HL-60/S4 treated with phorbol 12-myristate 13-acetate at 8.2 ng/mL for 4 days and 3 days (cell line): ENCODE data around the gene KCNIP3.

ENCODE experiments used
- in situ Hi-C: fragments of 300-500 bp; cut with MboI; formaldehyde crosslinking; loops from 2 replicates; pipeline ENCODE4 v1.15.0; 2022; ENCODE audit warnings: low sequenced_read_pairs

KCNIP3 gene

GRCh38 chr2:95294579-95295250 is 2.4 kb upstream of the KCNIP3 start:
- in situ Hi-C loops, result no loop called here

- in situ Hi-C loops, result no loop called here
Measured at GRCh38 chr2:95295376-95295775, 1.8 kb upstream of the KCNIP3 start.

GRCh38 chr2:95296011-95296410 is 1.1 kb upstream of the KCNIP3 start:
- in situ Hi-C loops, result no loop called here

- in situ Hi-C loops, result no loop called here
Measured at GRCh38 chr2:95297639-95298395, 670 bp downstream of the KCNIP3 start.

- in situ Hi-C loops, result no loop called here
Measured at GRCh38 chr2:95298486-95299111, 1.5 kb downstream of the KCNIP3 start.

GRCh38 chr2:95299961-95300360 is 2.8 kb downstream of the KCNIP3 start:
- in situ Hi-C loops, result no loop called here

GRCh38 chr2:95300450-95300849 is 3.3 kb downstream of the KCNIP3 start:
- in situ Hi-C loops, result no loop called here

- in situ Hi-C loops, result no loop called here
Measured at GRCh38 chr2:95301186-95301585, 4.0 kb downstream of the KCNIP3 start.

GRCh38 chr2:95301876-95302641 is 4.9 kb downstream of the KCNIP3 start:
- in situ Hi-C loops, result no loop called here

- in situ Hi-C loops, result no loop called here
Measured at GRCh38 chr2:95303191-95303919, 6.2 kb downstream of the KCNIP3 start.

GRCh38 chr2:95305380-95306061 is 8.4 kb downstream of the KCNIP3 start:
- in situ Hi-C loops, result no loop called here

GRCh38 chr2:95306336-95306895 is 9.3 kb downstream of the KCNIP3 start:
- in situ Hi-C loops, result no loop called here

- in situ Hi-C loops, result no loop called here
Measured at GRCh38 chr2:95307036-95307435, 9.9 kb downstream of the KCNIP3 start.

- in situ Hi-C loops, result no loop called here
Measured at GRCh38 chr2:95307878-95308277, 10.7 kb downstream of the KCNIP3 start.

GRCh38 chr2:95308426-95308990 is 11.4 kb downstream of the KCNIP3 start:
- in situ Hi-C loops, result no loop called here

GRCh38 chr2:95309599-95309998 is 12.5 kb downstream of the KCNIP3 start:
- in situ Hi-C loops, result no loop called here

- in situ Hi-C loops, result no loop called here
Measured at GRCh38 chr2:95310216-95310615, 13.1 kb downstream of the KCNIP3 start.

- in situ Hi-C loops, result no loop called here
Measured at GRCh38 chr2:95310651-95311050, 13.5 kb downstream of the KCNIP3 start.

GRCh38 chr2:95311815-95312542 is 14.8 kb downstream of the KCNIP3 start:
- in situ Hi-C loops, result no loop called here
